Measurements from ENCODE around the gene GALNT10. TPM values are rescaled to one million over a fixed set of nuclear protein-coding genes. Genes with fewer than 3 reads are reported as not detected.
A peak's percentile ranks its signal among the peaks of the same experiment; 100 is the strongest.

The GALNT10 gene
- total and polyA plus RNA-seq, 10 of the 15 experiments (the other 5 are each of a cell fraction or from before 2014, with no cell fraction given) = 3.9 to 35.4 (median 15.5) TPM

- BruUV-seq (replicated peaks) = no TSS peak
- ChIA-PET SMC1A (ENCODE audit: uncharacterized antibody, unreplicated experiment) (interaction anchor here (1.0 to 11.2 kb wide), 10 partner anchors 40 to 170 kb away, joined by 3 to 97 read pairs (median 5); partner anchors contain the start of gene GALNT10), CTCF (interaction anchor here (0.6 to 5.6 kb wide), 10 partner anchors 32 to 167 kb away, joined by 3 to 52 read pairs (median 19); partner anchors contain the start of gene GALNT10), POLR2A (interaction anchor here (1.0 to 1.6 kb wide), 2 partner anchors 22 to 167 kb away, joined by 4 to 5 read pairs; no protein-coding TSS in a partner anchor), RAD21 (ENCODE audit: unreplicated experiment) (interaction anchor here (0.9 to 2.5 kb wide), 9 partner anchors 45 to 263 kb away, joined by 3 to 20 read pairs (median 5); no protein-coding TSS in a partner anchor)
- in situ Hi-C loops (cut with MboI) = no loop called here
- TF ChIP-seq ZBTB40 (IDR thresholded peaks at IDR 0.05; ENCODE audit: borderline replicate concordance) (peak; percentile 38; the same call in 1 of the 2 replicates), NFIC (IDR thresholded peaks at IDR 0.05; ENCODE audit: low read depth, low read length) (0 out of 2 replicates have a peak, but pooled peaks have one; percentile 14), SPI1 (IDR thresholded peaks at IDR 0.05; ENCODE audit: borderline replicate concordance, insufficient read depth, low read depth, low read length) (peak; percentile 21; the same call in 1 of the 2 replicates), FOXM1 (IDR thresholded peaks at IDR 0.05; ENCODE audit: low read depth, low read length) (no peak)
- no peaks in the 10 kb centered on the region for H3K27me3 ChIP-seq (replicated peaks in 1 of 2; ENCODE audit: control insufficient read depth in 2 of 2, insufficient read depth in 2 of 2, low read length in 1 of 2)
- no peak overlapping the region; the same call in 1 of the 2 replicates for H3K9ac ChIP-seq (ENCODE audit: control insufficient read depth, insufficient read depth, low read length)
- H3K36me3 ChIP-seq (ENCODE audit: control insufficient read depth in 2 of 2, insufficient read depth in 2 of 2, low read length in 1 of 2) = no peaks in the 10 kb centered on the region
- intact Hi-C loops (cut with micrococcal nuclease; ENCODE audit: unreplicated experiment) = loop anchor here (1.0 to 5.0 kb wide), 3 partner anchors 144 to 167 kb away; no protein-coding TSS in a partner anchor
- H4K20me1 ChIP-seq (ENCODE audit: control insufficient read depth, insufficient read depth) = no peaks in the 10 kb centered on the region
- WGBS (ENCODE audit: insufficient coverage, insufficient replicate concordance, low lambda C conversion rate, missing lambda C conversion rate) = 69% methylated on average over 5 of the region's 5 CpGs
- ATAC-seq (no peak), DNase-seq (ENCODE audit: low read depth, low spot score) (peak; percentile 38), FAIRE-seq (no peak)
- peaks cover 50% of the 10 kb centered on the region for H3K4me1 ChIP-seq (ENCODE audit: control insufficient read depth, insufficient read depth, low read length)
- H3K9me3 ChIP-seq (replicated peaks; ENCODE audit: control insufficient read depth, insufficient read depth, low read length) = peaks cover 2% of the 10 kb centered on the region; the same call in 1 of the 3 replicates
- peak overlapping the region; percentile 40; the same call in 1 of the 2 replicates for H2AFZ ChIP-seq (ENCODE audit: control insufficient read depth, low read depth, low read length)
- H3K27ac ChIP-seq (ENCODE audit: control insufficient read depth, insufficient read depth) = peak overlapping the region; percentile 57
- H3K79me2 ChIP-seq (ENCODE audit: control insufficient read depth, insufficient read depth, low read length) = peaks cover 6% of the 10 kb centered on the region
- H3K4me3 ChIP-seq = no peak overlapping the region
- no peak overlapping the region for H3K4me2 ChIP-seq (ENCODE audit: control insufficient read depth, insufficient read depth)
Measured at GRCh38 chr5:154237946-154238345, 47.4 kb downstream of the GALNT10 start.
